H9 (cell line): ENCODE measurements around the gene MAP2K1. TPM values are rescaled to one million over a fixed set of nuclear protein-coding genes. Genes with fewer than 3 reads are reported as not detected.

Experiments
- DNase-seq: peaks from one replicate; pipeline ENCODE4 v3.0.0-alpha.2; 2017
- H2AFZ ChIP-seq: one replicate; pipeline ENCODE4 v1.6.1; 2013; ENCODE audit warnings: mild to moderate bottlenecking, low read length, control low read depth, moderate library complexity
- H2AK5ac ChIP-seq: 2 replicates; pipeline ENCODE4 v1.6.1; 2013; ENCODE audit warnings: low read length, control low read depth, mixed read lengths; ENCODE audit not compliant: insufficient read length
- H2BK120ac ChIP-seq: one replicate; pipeline ENCODE4 v1.6.1; 2013; ENCODE audit warnings: low read depth, mild to moderate bottlenecking, low read length, control low read depth, inconsistent platforms; ENCODE audit not compliant: poor library complexity, severe bottlenecking
- H2BK12ac ChIP-seq: 2 replicates; pipeline ENCODE4 v1.6.1; 2013; ENCODE audit warnings: low read length, control low read depth, mixed read lengths, low read depth; ENCODE audit not compliant: insufficient read length
- H2BK15ac ChIP-seq: 2 replicates; pipeline ENCODE4 v1.6.1; 2013; ENCODE audit warnings: low read depth, low read length, control low read depth
- H2BK20ac ChIP-seq: one replicate; pipeline ENCODE4 v1.6.1; 2013; ENCODE audit warnings: low read depth, mild to moderate bottlenecking, low read length, control low read depth, inconsistent platforms; ENCODE audit not compliant: poor library complexity, severe bottlenecking
- H2BK5ac ChIP-seq: 2 replicates; pipeline ENCODE4 v1.6.1; 2013; ENCODE audit warnings: low read length, control low read depth, mixed read lengths; ENCODE audit not compliant: insufficient read length
- H3K14ac ChIP-seq: 2 replicates; pipeline ENCODE4 v1.6.1; 2013; ENCODE audit warnings: low read length, control low read depth; ENCODE audit not compliant: insufficient read depth
- H3K18ac ChIP-seq: 2 replicates; pipeline ENCODE4 v1.6.1; 2013; ENCODE audit warnings: low read depth, mild to moderate bottlenecking, mixed read lengths, low read length, control low read depth; ENCODE audit not compliant: insufficient read length
- H3K23ac ChIP-seq: 2 replicates; pipeline ENCODE4 v1.6.1; 2013; ENCODE audit warnings: low read length, control low read depth, mixed read lengths, low read depth; ENCODE audit not compliant: insufficient read length
- H3K23me2 ChIP-seq: 2 replicates; pipeline ENCODE4 v1.6.1; 2013; ENCODE audit warnings: low read depth, mild to moderate bottlenecking, mixed read lengths, low read length, control low read depth; ENCODE audit not compliant: insufficient read length, poor library complexity, severe bottlenecking
- H3K27ac ChIP-seq: 2 replicates; pipeline ENCODE4 v1.5.1; 2013; ENCODE audit warnings: low read length, control low read depth, mixed read lengths, low read depth; ENCODE audit not compliant: insufficient read length
- H3K27me3 ChIP-seq: 2 replicates; pipeline ENCODE4 v1.6.1; 2013; ENCODE audit warnings: low read length, control low read depth, inconsistent platforms; ENCODE audit not compliant: insufficient read depth
- H3K4ac ChIP-seq: 2 replicates; pipeline ENCODE4 v1.6.1; 2013; ENCODE audit warnings: low read depth, mild to moderate bottlenecking, control low read depth, inconsistent platforms, low read length, moderate library complexity
- H3K4me1 ChIP-seq: 2 replicates; pipeline ENCODE4 v1.6.1; 2013; ENCODE audit warnings: low read length, control low read depth, inconsistent platforms; ENCODE audit not compliant: insufficient read depth
- H3K4me2 ChIP-seq: 2 replicates; pipeline ENCODE4 v1.6.1; 2013; ENCODE audit warnings: low read length, control low read depth, mixed read lengths; ENCODE audit not compliant: insufficient read length, insufficient read depth
- H3K56ac ChIP-seq: 2 replicates; pipeline ENCODE4 v1.6.1; 2013; ENCODE audit warnings: low read depth, mild to moderate bottlenecking, mixed read lengths, low read length, control low read depth; ENCODE audit not compliant: insufficient read length
- H3K79me1 ChIP-seq: 2 replicates; pipeline ENCODE4 v1.6.1; 2013; ENCODE audit warnings: low read depth, mild to moderate bottlenecking, moderate library complexity, low read length, control low read depth, inconsistent platforms; ENCODE audit not compliant: insufficient read depth, poor library complexity, severe bottlenecking
- H3K79me2 ChIP-seq: 2 replicates; pipeline ENCODE4 v1.6.1; 2013; ENCODE audit warnings: low read length, control low read depth, inconsistent platforms; ENCODE audit not compliant: insufficient read depth
- H3K9ac ChIP-seq: 2 replicates; pipeline ENCODE4 v1.6.1; 2013; ENCODE audit warnings: low read length, control low read depth, mixed read lengths; ENCODE audit not compliant: insufficient read length; ENCODE audit errors: extremely low read depth
- H3K9me3 ChIP-seq: one replicate; pipeline ENCODE4 v1.6.1; 2013; ENCODE audit warnings: low read depth, low read length, inconsistent platforms; ENCODE audit not compliant: control insufficient read depth
- H3T11ph ChIP-seq: one replicate; pipeline ENCODE4 v1.6.1; 2013; ENCODE audit warnings: mild to moderate bottlenecking, low read length, control low read depth, inconsistent platforms
- H4K20me1 ChIP-seq: one replicate; pipeline ENCODE4 v1.6.1; 2013; ENCODE audit not compliant: control insufficient read depth, insufficient read length, insufficient read depth
- H4K5ac ChIP-seq: 2 replicates; pipeline ENCODE4 v1.6.1; 2013; ENCODE audit warnings: low read depth, mild to moderate bottlenecking, mixed read lengths, low read length, control low read depth; ENCODE audit not compliant: insufficient read length
- H4K8ac ChIP-seq: replicated peaks from 2 replicates; pipeline ENCODE4 v1.6.1; 2013; ENCODE audit warnings: low read length, control low read depth, mixed read lengths, low read depth; ENCODE audit not compliant: insufficient read length
- H4K91ac ChIP-seq: 2 replicates; pipeline ENCODE4 v1.6.1; 2013; ENCODE audit warnings: low read depth, mild to moderate bottlenecking, moderate library complexity, mixed read lengths, low read length, control low read depth; ENCODE audit not compliant: insufficient read length
- H3K27ac Mint-ChIP-seq, 3 experiments: 2 replicates in 2 of 3; 3 replicates in 1 of 3; pipeline ENCODE4 v1.8.0; 2020 to 2021; ENCODE audit warnings: mixed read lengths in 3 of 3, mild to moderate bottlenecking in 1 of 3, moderate library complexity in 1 of 3
- H3K27me3 Mint-ChIP-seq: 2 replicates; pipeline ENCODE4 v1.8.0; 2021; ENCODE audit warnings: low read depth, mild to moderate bottlenecking, moderate library complexity, mixed read lengths
- H3K36me3 Mint-ChIP-seq, 3 experiments: 2 replicates in 2 of 3; 3 replicates in 1 of 3; pipeline ENCODE4 v1.8.0; 2020 to 2021; ENCODE audit warnings: low read depth in 3 of 3, mixed read lengths in 3 of 3; ENCODE audit not compliant: insufficient read depth in 1 of 3
- H3K4me1 Mint-ChIP-seq, 2 experiments: 2 replicates each; pipeline ENCODE4 v1.8.0; 2020; ENCODE audit warnings: mixed read lengths in 2 of 2
- H3K4me3 Mint-ChIP-seq, 2 experiments: 2 replicates in 1 of 2; 3 replicates in 1 of 2; pipeline ENCODE4 v1.8.0; 2020 to 2021; ENCODE audit warnings: mild to moderate bottlenecking in 2 of 2, mixed read lengths in 2 of 2, moderate library complexity in 1 of 2
- H3K9me3 Mint-ChIP-seq, 2 experiments: 2 replicates in 1 of 2; 3 replicates in 1 of 2; pipeline ENCODE4 v1.8.0; 2020; ENCODE audit warnings: mild to moderate bottlenecking in 2 of 2, mixed read lengths in 2 of 2, moderate library complexity in 1 of 2
- WGBS: extraction: QIAGEN DNeasy Blood & Tissue Kit; methylation state at CpG from one replicate; pipeline ENCODE4 v1.1.7; 2013; ENCODE audit warnings: missing lambda C conversion rate, low lambda C conversion rate, mixed read lengths; ENCODE audit not compliant: insufficient read length; ENCODE audit errors: extremely low coverage; 5-methylcytosine and 5-hydroxymethylcytosine counted together
- total RNA-seq: library from RNA; stranded (reverse); gene quantifications from 2 replicates; pipeline ENCODE4 v1.2.1, GENCODE V29; 2021
- TF ChIP-seq, protein P1 (sequence below): fragments of 200-600 bp; sonication (generic); conservative IDR thresholded peaks from 3 replicates; pipeline ENCODE4 v1.8.0; 2021; ENCODE audit warnings: antibody characterized with exemption, mild to moderate bottlenecking

Gene MAP2K1
- total RNA-seq, 1 experiment from 2014 or later = 50.8 TPM

GRCh38 chr15:66474963-66475362 is 88.3 kb downstream of the MAP2K1 start:
- H3K4me3 Mint-ChIP-seq = no peak overlapping the region

More at GRCh38 chr15:66474963-66475362, 88.3 kb downstream of the MAP2K1 start:
- no peak overlapping the region for H2BK120ac ChIP-seq
- no peak overlapping the region for H2BK20ac ChIP-seq
- no peak for DNase-seq
- H3K27ac ChIP-seq = no peak overlapping the region
- H2BK15ac ChIP-seq = no peak overlapping the region
- H3K27me3 ChIP-seq = no peaks in the 10 kb centered on the region
- no peak overlapping the region for H3T11ph ChIP-seq
- H3K79me1 ChIP-seq = no peaks in the 10 kb centered on the region
- no peak overlapping the region for H2BK12ac ChIP-seq
- TF ChIP-seq, protein P1, sequence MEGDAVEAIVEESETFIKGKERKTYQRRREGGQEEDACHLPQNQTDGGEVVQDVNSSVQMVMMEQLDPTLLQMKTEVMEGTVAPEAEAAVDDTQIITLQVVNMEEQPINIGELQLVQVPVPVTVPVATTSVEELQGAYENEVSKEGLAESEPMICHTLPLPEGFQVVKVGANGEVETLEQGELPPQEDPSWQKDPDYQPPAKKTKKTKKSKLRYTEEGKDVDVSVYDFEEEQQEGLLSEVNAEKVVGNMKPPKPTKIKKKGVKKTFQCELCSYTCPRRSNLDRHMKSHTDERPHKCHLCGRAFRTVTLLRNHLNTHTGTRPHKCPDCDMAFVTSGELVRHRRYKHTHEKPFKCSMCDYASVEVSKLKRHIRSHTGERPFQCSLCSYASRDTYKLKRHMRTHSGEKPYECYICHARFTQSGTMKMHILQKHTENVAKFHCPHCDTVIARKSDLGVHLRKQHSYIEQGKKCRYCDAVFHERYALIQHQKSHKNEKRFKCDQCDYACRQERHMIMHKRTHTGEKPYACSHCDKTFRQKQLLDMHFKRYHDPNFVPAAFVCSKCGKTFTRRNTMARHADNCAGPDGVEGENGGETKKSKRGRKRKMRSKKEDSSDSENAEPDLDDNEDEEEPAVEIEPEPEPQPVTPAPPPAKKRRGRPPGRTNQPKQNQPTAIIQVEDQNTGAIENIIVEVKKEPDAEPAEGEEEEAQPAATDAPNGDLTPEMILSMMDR = no peak
- no peak overlapping the region for H2AFZ ChIP-seq
- H3K9ac ChIP-seq = no peak overlapping the region
- no peak overlapping the region for H3K14ac ChIP-seq
- H3K36me3 Mint-ChIP-seq = peaks cover 0 to 3% (median 0%) of the 10 kb centered on the region in 3 experiments; a peak in 4 of 7 replicates
- H4K20me1 ChIP-seq = no peaks in the 10 kb centered on the region
- H3K4me2 ChIP-seq = no peak overlapping the region
- no peaks in the 10 kb centered on the region for H3K79me2 ChIP-seq
- H4K8ac ChIP-seq = no peak overlapping the region
- H3K4me1 ChIP-seq = peaks cover 32% of the 10 kb centered on the region
- no CpG with 5 or more reads among the region's 3 CpGs for WGBS
- H3K9me3 Mint-ChIP-seq = no peaks in the 10 kb centered on the region
- no peaks in the 10 kb centered on the region for H3K23me2 ChIP-seq
- H2AK5ac ChIP-seq = no peak overlapping the region
- peaks cover 71 to 75% of the 10 kb centered on the region in 2 experiments for H3K4me1 Mint-ChIP-seq
- no peak overlapping the region for H4K91ac ChIP-seq
- no peak overlapping the region for H3K56ac ChIP-seq
- H4K5ac ChIP-seq = no peak overlapping the region
- no peaks in the 10 kb centered on the region for H3K27me3 Mint-ChIP-seq
- H3K23ac ChIP-seq = no peak overlapping the region
- H2BK5ac ChIP-seq = no peak overlapping the region
- H3K18ac ChIP-seq = no peak overlapping the region
- no peaks in the 10 kb centered on the region for H3K9me3 ChIP-seq
- no peak overlapping the region for H3K27ac Mint-ChIP-seq
- no peak overlapping the region for H3K4ac ChIP-seq
